ENCODE data around the gene APBA1. TPM values are rescaled to one million over a fixed set of nuclear protein-coding genes. Genes with fewer than 3 reads are reported as not detected.

APBA1 gene
- total RNA-seq, 1 donor from 2014 or later, result 3.4 TPM

GRCh38 chr9:69472101-69472620 lies 200.0 kb downstream of the APBA1 start:
- Mint-ChIP-seq H3K4me1 (peaks cover 28% of the 10 kb centered on the region), H3K36me3 (no peaks in the 10 kb centered on the region), H3K4me3 (no peak overlapping the region), H3K9me3 (no peaks in the 10 kb centered on the region), H3K27ac (no peak overlapping the region), H3K27me3 (ENCODE audit: insufficient read depth, low read depth) (peaks cover 2% of the 10 kb centered on the region)
- Histone ChIP-seq H3K27me3 (no peaks in the 10 kb centered on the region), H3K79me2 (ENCODE audit: low read depth) (no peaks in the 10 kb centered on the region), H3K4me3 (no peak overlapping the region), H3K4me2 (peak overlapping the region; percentile 23), H3F3A (ENCODE audit: low read depth) (no peaks in the 10 kb centered on the region), H3K9me3 (ENCODE audit: low read depth) (no peaks in the 10 kb centered on the region), H3K9ac (no peak overlapping the region), H3K4me1 (peaks cover 22% of the 10 kb centered on the region), H3K27ac (no peak overlapping the region), H2AFZ (replicated peaks) (no peak overlapping the region), H3K36me3 (no peaks in the 10 kb centered on the region), H4K20me1 (ENCODE audit: low read depth) (no peaks in the 10 kb centered on the region)
- TF ChIP-seq EZH2phosphoT487 (IDR thresholded peaks at IDR 0.05) (no peak), EZH2 (IDR thresholded peaks at IDR 0.05) (no peak), CTCF (IDR thresholded peaks at IDR 0.05) (no peak)
- DNase-seq (ENCODE audit: low spot score), result no peak

- no peaks in the 10 kb centered on the region for H3K9me3 Mint-ChIP-seq
- H3K4me3 Mint-ChIP-seq, result no peak overlapping the region
- H3K36me3 Mint-ChIP-seq, result no peaks in the 10 kb centered on the region
Measured at GRCh38 chr9:69471433-69471832, 200.7 kb downstream of the APBA1 start.

GRCh38 chr9:69470186-69470977 lies 201.8 kb downstream of the APBA1 start:
- Histone ChIP-seq H3K9me3 (ENCODE audit: low read depth) (no peaks in the 10 kb centered on the region), H3K4me2 (no peak overlapping the region)
- TF ChIP-seq CTCF (IDR thresholded peaks at IDR 0.05) (no peak), EZH2phosphoT487 (IDR thresholded peaks at IDR 0.05) (no peak), EZH2 (IDR thresholded peaks at IDR 0.05) (no peak)

More at GRCh38 chr9:69471433-69471832, 200.7 kb downstream of the APBA1 start:
- no peaks in the 10 kb centered on the region for H3K9me3 ChIP-seq (ENCODE audit: low read depth)
- H4K20me1 ChIP-seq (ENCODE audit: low read depth), result no peaks in the 10 kb centered on the region
- peaks cover 22% of the 10 kb centered on the region for H3K4me1 Mint-ChIP-seq
- peaks cover 2% of the 10 kb centered on the region for H3K27me3 Mint-ChIP-seq (ENCODE audit: insufficient read depth, low read depth)
- H3K27ac Mint-ChIP-seq, result no peak overlapping the region
- H3K9ac ChIP-seq, result no peak overlapping the region
- H3K36me3 ChIP-seq, result no peaks in the 10 kb centered on the region
- H3F3A ChIP-seq (ENCODE audit: low read depth), result no peaks in the 10 kb centered on the region
- H3K4me3 ChIP-seq, result no peak overlapping the region
- H2AFZ ChIP-seq (replicated peaks), result peak overlapping the region; percentile 34
- no peak for DNase-seq (ENCODE audit: low spot score)
- TF ChIP-seq CTCF (IDR thresholded peaks at IDR 0.05) (no peak), EZH2 (IDR thresholded peaks at IDR 0.05) (no peak), EZH2phosphoT487 (IDR thresholded peaks at IDR 0.05) (no peak)
- H3K4me2 ChIP-seq, result peak overlapping the region; percentile 4
- no peaks in the 10 kb centered on the region for H3K79me2 ChIP-seq (ENCODE audit: low read depth)
- H3K27ac ChIP-seq, result no peak overlapping the region
- H3K27me3 ChIP-seq, result no peaks in the 10 kb centered on the region
- peaks cover 18% of the 10 kb centered on the region for H3K4me1 ChIP-seq

More at GRCh38 chr9:69470186-69470977, 201.8 kb downstream of the APBA1 start:
- Histone ChIP-seq H3K27ac (no peak overlapping the region), H3K4me3 (no peak overlapping the region), H3K36me3 (no peaks in the 10 kb centered on the region), H2AFZ (replicated peaks) (no peak overlapping the region), H3F3A (ENCODE audit: low read depth) (no peaks in the 10 kb centered on the region), H3K27me3 (no peaks in the 10 kb centered on the region), H4K20me1 (ENCODE audit: low read depth) (no peaks in the 10 kb centered on the region), H3K9ac (no peak overlapping the region), H3K4me1 (peaks cover 18% of the 10 kb centered on the region), H3K79me2 (ENCODE audit: low read depth) (no peaks in the 10 kb centered on the region)
- Mint-ChIP-seq H3K27ac (no peak overlapping the region), H3K36me3 (no peaks in the 10 kb centered on the region), H3K4me1 (peaks cover 18% of the 10 kb centered on the region), H3K27me3 (ENCODE audit: insufficient read depth, low read depth) (peaks cover 3% of the 10 kb centered on the region), H3K4me3 (no peak overlapping the region), H3K9me3 (no peaks in the 10 kb centered on the region)
- no peak for DNase-seq (ENCODE audit: low spot score)

Measured in neural progenitor cell (in vitro differentiated cells).